ENCODE data around the gene C3AR1.

Gene C3AR1

DNA sequence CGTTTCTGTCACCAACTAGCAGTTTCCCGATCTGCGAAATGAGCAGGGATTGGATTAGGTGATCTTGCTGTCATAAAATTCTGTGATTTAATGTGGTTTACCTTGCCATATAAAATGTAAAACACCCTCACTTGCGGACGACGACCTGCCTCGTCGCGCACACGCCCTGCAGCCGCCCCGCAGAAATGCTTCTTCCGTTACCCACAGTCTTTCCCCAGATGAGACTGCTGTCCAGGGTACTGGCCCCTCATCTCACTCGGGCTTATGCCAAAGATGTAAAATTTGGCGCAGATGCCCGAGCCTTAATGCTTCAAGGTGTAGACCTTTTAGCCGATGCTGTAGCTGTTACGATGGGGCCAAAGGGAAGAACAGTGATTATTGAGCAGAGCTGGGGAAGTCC, 51.3 kb downstream of the C3AR1 start:
- TF ChIP-seq, protein P1, sequence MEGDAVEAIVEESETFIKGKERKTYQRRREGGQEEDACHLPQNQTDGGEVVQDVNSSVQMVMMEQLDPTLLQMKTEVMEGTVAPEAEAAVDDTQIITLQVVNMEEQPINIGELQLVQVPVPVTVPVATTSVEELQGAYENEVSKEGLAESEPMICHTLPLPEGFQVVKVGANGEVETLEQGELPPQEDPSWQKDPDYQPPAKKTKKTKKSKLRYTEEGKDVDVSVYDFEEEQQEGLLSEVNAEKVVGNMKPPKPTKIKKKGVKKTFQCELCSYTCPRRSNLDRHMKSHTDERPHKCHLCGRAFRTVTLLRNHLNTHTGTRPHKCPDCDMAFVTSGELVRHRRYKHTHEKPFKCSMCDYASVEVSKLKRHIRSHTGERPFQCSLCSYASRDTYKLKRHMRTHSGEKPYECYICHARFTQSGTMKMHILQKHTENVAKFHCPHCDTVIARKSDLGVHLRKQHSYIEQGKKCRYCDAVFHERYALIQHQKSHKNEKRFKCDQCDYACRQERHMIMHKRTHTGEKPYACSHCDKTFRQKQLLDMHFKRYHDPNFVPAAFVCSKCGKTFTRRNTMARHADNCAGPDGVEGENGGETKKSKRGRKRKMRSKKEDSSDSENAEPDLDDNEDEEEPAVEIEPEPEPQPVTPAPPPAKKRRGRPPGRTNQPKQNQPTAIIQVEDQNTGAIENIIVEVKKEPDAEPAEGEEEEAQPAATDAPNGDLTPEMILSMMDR (IDR thresholded peaks at IDR 0.05; ENCODE audit: borderline replicate concordance, control extremely low read depth, extremely low read depth, insufficient read depth, missing control alignments), result no peak
- DNase-seq (ENCODE audit: low spot score), result no peak
- in situ Hi-C loops (cut with MboI; ENCODE audit: low sequenced_read_pairs, unreplicated experiment), result no loop called here

DNA sequence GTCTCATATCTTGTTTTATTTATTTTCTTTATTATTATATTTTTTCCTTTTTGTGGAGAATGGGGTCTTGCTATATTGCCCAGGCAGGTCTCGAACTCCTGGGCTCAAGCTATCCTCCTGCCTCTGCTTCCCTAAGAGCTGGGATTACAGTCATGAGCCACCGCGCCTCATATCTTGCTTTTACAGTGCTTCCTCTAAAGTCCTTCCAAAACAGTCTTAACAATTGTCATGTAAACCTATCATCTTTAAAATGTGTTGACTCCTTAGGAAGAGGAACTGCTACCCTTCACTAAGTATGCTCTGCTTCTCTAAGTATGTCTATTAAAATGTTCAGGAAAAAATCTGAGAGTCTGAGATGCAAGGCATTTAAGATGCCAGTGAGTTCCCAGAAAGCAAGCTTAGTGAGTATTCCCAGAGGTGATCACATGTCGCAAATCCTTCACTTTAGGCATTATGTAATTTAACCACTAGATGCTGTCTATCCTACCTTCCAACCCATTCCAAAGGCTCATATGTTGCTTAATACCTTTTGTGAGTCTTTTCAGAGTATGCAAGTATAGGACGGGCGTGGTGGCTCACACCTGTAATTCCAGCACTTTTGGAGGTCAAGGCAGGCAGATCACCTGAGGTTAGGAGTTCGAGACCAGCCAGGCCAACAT, 53.4 kb downstream of the C3AR1 start:
- in situ Hi-C loops (cut with MboI; ENCODE audit: low sequenced_read_pairs, unreplicated experiment), result no loop called here
- no peak for DNase-seq (ENCODE audit: low spot score)
- TF ChIP-seq, protein P1 (IDR thresholded peaks at IDR 0.05; ENCODE audit: borderline replicate concordance, control extremely low read depth, extremely low read depth, insufficient read depth, missing control alignments), result no peak

DNA sequence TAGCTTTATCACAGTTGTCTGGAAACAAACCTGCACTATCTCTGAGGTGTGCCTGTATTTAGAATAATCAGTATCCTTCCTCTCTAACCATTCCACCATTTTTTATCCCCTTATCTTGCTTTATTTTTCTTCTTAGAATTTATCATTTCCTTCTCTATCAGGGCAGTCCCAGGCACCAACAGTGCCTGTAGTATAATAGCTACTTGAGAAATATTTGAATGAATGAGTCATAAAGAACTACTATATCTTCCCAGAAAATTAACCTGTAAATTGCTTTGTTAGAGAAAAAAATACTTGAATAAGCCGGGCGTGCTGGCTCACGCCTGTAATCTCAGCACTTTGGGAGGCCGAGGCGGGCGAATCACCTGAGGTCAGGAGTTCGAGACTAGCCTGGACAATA, 54.8 kb downstream of the C3AR1 start:
- TF ChIP-seq, protein P1 (IDR thresholded peaks at IDR 0.05; ENCODE audit: borderline replicate concordance, control extremely low read depth, extremely low read depth, insufficient read depth, missing control alignments), result no peak
- in situ Hi-C loops (cut with MboI; ENCODE audit: low sequenced_read_pairs, unreplicated experiment), result no loop called here
- no peak for DNase-seq (ENCODE audit: low spot score)
